Right lung (tissue), 5 donors: ENCODE results near the gene NR3C1. TPM values are rescaled to one million over a fixed set of nuclear protein-coding genes. Genes with fewer than 3 reads are reported as not detected.

Source experiments
- DNase-seq, 2 donors: peaks; one replicate each; pipeline ENCODE4 v3.0.0-alpha.2; 2013
- polyA plus RNA-seq, 5 donors: library from polyadenylated mRNA; unstranded; fragments of 120-200 nt; gene quantifications; one replicate each; pipeline versions ENCODE4 v1.2.1 to v1.2.3, GENCODE V29; 2013; ENCODE audit warnings: inconsistent platforms in 1 of 5, low replicate concordance in 1 of 5; ENCODE audit not compliant: insufficient read length in 5 of 5, insufficient read depth in 1 of 5

Gene NR3C1
- polyA plus RNA-seq, 5 donors = 47.8 to 73.9 (median 62.5) TPM

DNA sequence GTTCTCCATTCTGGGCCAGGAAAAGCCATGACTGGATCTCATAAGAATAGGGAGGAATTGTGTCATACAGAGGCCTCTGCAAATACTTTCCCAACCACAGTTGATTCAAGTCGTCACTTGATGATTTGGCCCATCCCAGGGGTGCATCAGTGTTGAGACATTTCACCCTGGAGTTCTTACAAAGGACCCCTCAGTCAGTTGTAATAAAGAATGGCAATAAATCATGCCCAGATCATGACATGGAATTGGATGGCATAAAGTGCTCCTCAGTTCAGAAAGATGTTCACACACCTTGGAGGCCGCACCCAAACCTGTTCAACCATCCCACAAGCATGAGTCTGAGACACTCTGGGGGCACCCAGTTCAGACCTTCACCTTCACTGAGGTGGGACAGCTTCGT, 168.1 kb downstream of the NR3C1 start:
- DNase-seq = no peak

DNA sequence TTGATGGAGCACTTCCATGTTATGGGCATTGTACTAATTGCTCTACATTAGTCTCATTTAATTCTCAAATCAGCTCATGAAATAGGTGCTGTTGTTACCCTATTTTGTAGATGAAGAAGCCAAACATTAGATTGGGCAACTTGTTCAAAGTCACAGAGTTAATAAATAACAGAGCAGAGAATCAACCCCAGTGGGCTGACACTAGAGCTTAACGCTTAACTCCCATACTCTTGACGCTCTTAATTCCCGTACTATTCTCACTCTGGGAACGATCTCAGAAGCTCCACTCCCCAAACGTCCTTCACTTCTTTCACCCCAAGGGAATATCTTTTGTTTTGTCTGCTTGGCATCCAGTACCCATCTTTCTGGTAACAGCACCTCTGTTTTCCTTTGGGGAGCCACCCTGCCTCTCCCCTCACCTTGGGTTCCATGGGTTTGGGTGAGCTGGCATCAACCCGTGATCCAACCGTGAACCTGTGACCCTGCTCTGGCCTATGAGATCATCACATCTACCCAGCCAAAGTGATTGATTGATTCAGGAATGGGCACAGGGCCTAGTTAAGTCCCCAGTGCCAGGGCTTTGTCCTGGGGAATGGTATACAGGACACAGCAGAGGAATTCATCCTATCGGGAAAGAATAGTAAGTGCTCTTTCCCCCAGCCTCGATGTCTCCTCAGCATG, 169.2 kb downstream of the NR3C1 start:
- DNase-seq = no peak

- DNase-seq = peak; percentile 71 to 73
Observed at GRCh38 chr5:143233031-143233430, 170.5 kb downstream of the NR3C1 start.

DNA sequence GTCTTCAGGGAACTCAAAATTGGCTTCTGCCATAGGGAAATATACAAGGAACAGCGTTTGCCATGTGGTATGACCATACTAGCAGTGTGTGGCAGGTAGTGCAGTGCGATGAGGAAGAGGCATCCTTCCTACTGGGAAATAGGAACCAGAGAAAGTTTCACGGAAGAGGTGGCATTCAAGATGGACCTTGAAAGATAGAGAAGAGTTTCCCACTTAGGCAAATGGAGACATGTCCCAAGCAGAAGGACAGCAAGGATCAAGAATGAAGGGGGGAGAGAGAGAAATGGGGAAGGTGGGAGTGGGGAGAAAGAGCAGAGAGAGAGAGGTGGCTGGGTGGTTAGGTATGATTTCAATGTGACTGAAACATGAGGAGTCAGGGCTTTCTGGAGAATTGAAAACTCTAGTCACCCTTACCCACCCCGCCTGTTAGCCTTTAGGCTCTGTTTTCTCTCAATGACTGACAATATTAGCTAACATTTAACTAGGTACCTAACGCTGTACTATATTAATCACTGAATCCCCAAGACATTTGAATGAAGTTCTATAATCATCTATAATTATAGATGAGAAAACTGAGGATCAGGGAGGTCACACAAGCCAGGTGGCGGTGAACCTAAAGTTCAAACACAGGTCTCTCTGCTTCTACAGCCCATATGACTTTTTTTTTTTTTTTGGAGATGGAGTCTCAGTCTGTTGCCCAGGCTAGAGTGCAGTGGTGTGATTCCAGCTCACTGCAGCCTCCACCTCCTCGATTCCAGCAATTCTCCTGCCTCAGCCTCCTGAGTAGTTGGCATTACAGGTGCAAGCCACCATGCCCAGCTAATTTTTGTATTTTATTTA, 171.3 kb downstream of the NR3C1 start:
- no peak for DNase-seq

GRCh38 chr5:143231416-143231815, 172.1 kb downstream of the NR3C1 start:
- peak; percentile 61 to 62 for DNase-seq

DNA sequence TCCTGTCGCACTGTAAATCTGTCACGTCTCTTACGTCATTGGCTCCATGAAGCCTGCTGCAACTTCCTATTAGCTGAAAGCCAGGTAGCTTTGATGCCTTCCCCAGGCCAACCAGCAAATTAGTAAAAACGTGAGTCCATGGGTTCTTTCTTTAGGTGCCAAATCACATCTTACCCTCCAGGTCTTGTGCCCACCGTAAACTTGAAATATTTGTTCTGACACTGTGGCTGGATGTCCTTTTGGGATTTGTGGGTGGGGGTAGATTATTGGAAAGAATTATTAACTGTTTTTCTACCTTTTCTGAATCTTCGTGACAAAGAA, 172.8 kb downstream of the NR3C1 start:
- no peak for DNase-seq

DNA sequence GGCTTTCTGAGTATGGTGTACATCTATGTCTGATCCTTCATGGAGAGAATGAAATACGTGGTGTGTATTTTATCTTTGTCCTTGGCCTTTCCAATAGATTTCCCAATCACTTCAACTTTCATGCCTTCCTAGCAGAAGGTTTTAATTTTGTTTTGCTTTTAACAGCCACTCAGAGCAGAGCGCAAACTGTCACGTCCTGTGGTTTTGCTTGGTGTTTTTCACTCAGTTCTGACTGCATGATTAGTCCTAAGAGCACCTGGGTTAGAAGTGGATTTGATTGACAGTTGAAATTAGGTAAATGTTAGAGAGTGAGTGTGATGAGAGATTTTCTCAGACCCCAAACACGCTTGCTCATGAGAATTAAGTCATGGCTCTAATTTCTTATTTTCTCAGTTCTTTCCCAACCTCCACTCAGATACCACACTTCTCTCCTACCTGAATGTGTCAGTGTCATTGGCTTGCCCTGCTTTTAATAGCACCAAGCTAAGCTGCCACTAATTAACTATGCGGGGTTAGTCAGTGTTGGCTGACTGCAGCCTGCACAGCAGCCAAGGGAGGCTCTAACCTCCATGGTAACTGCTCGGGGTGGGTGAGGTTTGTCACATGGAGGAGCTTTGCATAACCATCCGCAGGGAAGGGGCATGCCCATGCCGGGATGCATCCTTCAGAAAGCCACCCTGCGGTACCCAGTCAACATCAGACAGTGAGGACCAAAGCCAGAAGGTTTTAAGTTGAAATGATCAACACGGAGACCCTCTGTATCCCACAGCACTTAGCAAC, 173.4 kb downstream of the NR3C1 start:
- DNase-seq = no peak

DNA sequence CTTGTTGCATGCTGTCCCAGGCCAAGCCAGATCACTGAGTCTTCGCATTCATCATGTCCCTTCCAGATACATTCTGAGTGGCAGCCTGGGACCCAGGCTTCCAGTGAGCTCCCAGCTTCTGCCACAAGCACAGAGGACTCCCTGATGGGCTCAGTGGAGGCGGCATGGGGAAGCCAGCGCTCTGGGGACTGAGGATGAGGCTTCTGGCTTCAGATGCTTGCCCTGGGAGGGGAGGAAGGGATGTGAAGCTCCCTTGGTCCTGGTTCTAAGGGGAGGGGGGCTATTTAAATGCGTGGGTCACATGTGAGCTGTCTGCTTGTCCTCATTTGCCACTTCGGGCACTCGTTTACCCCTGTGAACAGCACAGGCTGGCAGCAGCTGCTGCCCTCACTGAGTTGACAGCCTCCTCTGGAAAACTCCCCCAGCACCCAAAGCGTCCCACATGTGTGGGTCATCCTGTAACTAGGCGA, 174.0 kb downstream of the NR3C1 start:
- no peak for DNase-seq

DNA sequence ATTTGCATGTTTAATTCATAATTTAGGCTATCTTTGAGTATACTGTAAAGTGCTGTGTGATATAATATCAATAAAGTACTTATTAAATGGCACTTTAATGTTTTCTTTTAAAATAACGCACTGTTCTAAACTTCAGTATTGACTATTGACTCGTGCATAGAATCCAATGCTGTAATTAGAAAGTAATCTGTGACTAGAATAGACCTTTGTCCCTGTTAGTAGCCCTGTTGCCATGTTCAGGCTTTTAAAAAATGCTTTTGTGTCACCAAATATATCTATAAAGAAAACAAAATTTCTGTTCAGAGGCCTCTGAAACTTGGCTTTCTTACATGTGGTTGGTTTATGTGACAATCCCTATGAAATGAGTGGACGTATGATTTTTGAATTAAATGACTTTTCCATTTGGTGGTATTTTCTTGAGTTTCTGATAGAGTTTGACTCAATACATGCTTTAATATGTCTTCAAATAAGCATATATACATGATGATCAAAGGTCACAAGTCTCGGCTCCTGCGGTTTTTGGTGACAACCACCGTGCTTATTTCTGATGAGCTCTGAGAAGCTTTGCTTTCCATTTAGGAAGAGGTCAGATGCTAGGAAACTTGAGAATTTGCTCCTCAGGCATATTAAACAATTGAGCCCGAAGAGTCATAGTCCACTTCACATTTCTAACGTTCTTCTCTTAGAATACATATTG, 174.7 kb downstream of the NR3C1 start:
- DNase-seq = no peak
